ENCODE measurements around the gene CCDC186.

DNA sequence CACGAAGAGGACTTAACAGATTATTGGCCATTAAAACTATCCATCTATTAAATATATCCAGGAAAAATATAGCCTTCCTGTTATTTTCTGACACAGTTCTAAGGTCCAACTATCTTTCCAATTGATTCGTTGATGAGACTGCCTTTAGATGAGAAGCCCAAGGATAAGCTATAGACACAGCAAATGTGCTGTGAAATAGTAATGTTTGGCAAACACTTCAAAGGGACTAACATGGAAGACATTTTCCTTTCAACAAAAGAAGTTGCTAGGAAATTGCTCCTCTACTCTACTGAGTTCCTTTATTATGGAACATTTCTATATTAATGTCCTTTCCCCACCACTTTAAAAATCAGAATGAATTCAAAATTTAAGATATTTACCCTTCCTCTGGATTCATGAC is 38.5 kb downstream of the CCDC186 start:
- TF ChIP-seq POLR2A (IDR thresholded peaks at IDR 0.05): no peak
- TF ChIP-seq, protein P1, sequence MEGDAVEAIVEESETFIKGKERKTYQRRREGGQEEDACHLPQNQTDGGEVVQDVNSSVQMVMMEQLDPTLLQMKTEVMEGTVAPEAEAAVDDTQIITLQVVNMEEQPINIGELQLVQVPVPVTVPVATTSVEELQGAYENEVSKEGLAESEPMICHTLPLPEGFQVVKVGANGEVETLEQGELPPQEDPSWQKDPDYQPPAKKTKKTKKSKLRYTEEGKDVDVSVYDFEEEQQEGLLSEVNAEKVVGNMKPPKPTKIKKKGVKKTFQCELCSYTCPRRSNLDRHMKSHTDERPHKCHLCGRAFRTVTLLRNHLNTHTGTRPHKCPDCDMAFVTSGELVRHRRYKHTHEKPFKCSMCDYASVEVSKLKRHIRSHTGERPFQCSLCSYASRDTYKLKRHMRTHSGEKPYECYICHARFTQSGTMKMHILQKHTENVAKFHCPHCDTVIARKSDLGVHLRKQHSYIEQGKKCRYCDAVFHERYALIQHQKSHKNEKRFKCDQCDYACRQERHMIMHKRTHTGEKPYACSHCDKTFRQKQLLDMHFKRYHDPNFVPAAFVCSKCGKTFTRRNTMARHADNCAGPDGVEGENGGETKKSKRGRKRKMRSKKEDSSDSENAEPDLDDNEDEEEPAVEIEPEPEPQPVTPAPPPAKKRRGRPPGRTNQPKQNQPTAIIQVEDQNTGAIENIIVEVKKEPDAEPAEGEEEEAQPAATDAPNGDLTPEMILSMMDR (IDR thresholded peaks at IDR 0.05): no peak
